Left renal cortex interstitium (tissue), 4 donors: ENCODE data around the gene THRB. TPM values are rescaled to one million over a fixed set of nuclear protein-coding genes. Genes with fewer than 3 reads are reported as not detected.

Experiments
- DNase-seq, 4 donors: peaks; one replicate each; pipeline ENCODE4 v3.0.0-alpha.2; 2013; ENCODE audit warnings: low read depth in 4 of 4, low spot score in 2 of 4, missing footprints in 1 of 4
- polyA plus RNA-seq, 4 donors: library from polyadenylated mRNA; unstranded; fragments of 120-200 nt; gene quantifications; one replicate each; pipeline ENCODE4 v1.2.1, GENCODE V29; 2013; ENCODE audit not compliant: insufficient read length in 4 of 4

The THRB gene
- 10 to 100 TPM; 20.3 to 28.7 (median 27.2) TPM for polyA plus RNA-seq

DNA sequence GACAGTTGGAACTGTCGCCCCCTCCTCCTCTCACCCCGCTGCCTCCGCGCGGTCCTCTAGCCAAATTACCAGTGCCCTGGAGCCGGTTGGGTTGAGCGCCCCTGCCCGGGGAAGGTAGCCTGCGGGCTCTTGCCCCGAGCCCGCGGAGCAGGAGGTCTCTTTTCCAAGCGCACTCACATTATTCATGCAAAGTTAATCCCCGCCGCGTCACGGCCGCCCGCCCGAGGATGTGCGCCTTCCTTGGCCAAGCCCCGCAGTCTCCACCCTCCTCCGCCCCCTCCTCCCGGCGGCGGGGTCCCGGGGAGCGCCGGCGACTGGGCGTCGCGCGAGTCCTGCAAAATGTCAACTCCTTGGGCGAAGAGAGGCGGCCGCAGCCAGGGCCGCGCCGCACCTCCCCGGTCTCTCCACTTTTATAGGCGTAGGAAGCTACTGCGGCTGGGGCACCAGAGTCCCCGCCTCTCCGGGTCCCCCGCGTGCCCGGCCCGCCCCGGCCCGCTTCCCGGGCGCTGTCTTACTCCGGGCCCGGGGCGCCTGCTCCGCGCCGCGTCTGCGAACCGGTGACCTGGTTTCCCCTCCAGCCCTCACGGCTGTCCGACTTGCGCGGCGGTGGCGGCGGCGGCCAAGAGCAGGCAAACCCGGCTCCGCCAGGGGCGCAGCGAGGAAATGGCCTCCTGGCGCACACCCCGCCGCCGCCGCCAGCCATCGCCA lies at the start of gene THRB:
Gene THRB, minus strand, starts transcription at position 233 of the 708 bp plus-strand sequence.
- peak in 1 of 4 donors; percentile 41 for DNase-seq

DNA sequence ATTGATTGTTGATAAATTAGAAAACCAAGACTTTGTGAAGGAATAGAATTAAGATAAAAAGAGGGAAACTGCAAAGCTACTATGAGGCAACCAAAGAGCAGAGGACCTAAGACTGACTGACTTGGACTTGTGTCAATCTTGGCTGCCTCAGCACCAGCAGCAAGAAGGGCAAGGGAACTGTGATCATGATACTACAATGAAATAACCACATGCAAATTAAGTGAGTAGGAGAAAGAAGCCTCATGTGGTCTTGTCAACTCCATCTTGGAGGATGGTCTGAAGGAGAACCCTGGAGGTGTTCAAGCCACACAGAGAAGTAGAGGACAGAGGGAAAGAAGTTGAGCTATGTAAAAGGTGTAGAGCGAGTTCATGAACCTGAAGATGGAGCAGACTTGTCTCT lies 47.3 kb upstream of the THRB start:
- no peak for DNase-seq

GRCh38 chr3:24540821-24541220 lies 46.2 kb upstream of the THRB start:
- DNase-seq = no peak

DNA sequence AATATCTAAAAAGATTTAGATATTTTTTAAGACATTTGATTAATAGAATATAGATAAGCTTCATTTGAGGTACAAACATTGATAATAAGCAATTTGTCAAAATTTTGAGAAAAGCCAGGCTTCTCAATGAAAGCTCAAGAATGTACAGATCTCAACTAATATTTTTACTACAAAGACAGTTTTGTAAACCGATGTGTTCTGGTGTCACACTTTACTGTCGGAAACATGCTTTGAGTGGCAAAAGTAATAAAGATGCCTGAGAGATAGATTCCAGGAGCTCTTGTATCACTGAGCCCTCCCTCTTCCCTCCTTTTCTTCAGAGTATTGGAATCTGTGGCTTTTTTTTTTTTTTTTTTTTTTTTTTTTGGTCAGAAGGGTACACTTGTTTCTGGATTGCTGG lies 45.0 kb upstream of the THRB start:
- no peak for DNase-seq

DNA sequence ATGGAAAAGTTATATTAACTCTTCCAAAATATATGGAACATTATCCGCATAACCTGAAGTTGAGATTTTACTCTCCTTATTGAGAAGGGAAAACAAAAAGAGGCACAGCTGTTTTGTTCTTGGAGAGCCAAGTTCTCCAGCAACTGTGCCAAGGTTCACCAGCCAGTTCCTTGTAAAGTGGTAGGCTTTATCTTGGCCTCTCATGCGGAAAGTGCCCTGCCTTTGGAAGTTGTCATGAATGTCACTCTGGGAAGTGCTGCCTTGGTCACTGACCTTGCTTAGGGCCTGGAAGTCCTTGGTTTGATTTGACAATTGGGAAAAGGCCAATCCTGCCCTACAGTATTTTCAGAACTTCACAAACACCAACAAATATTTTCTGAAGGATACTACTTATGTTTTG lies 44.2 kb upstream of the THRB start:
- no peak for DNase-seq

DNA sequence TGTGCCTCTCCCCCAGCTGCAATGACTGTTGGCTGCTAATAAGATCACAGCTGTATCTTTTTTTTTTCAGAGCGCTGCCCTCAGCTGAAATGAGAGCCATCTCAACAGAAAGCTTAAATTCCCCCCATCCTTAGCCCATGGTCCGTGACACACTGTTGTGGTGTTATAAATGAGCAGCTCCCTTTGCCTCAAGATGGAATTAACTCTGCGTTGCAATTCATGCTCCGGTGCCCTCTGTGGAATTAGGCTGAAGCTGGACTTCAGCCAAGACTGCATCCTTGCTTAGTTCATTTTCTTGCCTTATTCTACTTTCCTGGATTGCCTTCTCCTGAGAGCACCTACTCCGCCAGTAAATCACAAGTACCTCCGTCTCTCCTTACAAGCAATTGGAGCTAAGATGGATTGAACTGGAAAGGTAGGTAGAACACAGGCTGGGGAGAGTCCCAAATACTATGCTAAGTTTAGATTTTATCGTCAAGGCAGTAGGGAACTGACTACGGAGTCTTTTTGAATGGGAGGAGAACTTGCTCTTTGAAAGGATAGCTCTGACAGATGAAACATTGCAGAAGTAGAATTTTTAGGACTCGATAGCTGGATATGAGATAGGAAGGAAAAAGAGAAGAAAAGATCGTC lies 39.0 kb upstream of the THRB start:
- DNase-seq = peak in 3 of 4 donors; percentile 13 to 44 (median 28)

DNA sequence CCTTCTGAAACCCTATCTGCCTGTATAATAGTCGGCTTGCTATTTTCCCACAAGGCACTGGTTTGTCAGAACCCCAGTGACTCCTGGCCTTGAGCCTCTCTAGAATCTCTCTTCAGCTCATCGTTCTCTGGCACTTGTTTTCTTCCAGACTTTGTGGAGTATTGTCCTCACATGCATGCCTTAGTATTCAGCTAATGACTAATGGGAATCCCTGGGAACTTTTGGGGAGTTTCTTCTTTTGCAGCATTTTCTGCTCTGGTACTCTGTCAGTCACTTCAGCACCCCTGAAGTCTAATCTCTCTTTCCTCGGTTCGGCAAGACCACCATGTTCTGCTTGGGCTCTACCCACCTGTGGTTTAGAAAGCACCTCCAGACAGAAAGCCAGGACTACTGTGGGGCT lies 35.8 kb upstream of the THRB start:
- no peak for DNase-seq

GRCh38 chr3:24529210-24529609 lies 34.6 kb upstream of the THRB start:
- no peak for DNase-seq

GRCh38 chr3:24526640-24527212 lies 32.1 kb upstream of the THRB start:
- no peak for DNase-seq

DNA sequence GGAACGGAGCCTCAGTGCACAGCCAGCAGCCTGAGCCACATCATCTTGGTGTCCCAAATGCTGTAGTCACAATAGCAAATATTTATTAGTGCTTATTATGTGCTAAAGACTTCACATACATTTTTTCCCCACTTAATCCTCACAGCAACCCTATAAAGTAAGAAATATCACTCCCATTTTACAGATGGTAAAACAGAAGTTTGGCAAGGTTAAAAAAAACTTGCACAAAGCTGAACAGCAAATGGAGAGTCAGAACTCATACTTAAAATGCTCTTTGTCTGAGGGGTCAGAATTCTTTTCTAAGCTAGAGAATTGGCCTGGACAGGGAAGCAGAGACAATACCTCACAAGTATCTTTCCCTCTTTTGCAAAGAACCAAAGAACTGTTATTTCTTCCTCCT lies 30.9 kb upstream of the THRB start:
- DNase-seq = no peak

- no peak for DNase-seq
Observed at GRCh38 chr3:24525022-24525421, 30.4 kb upstream of the THRB start.

GRCh38 chr3:24523988-24524727 lies 29.5 kb upstream of the THRB start:
- no peak for DNase-seq

DNA sequence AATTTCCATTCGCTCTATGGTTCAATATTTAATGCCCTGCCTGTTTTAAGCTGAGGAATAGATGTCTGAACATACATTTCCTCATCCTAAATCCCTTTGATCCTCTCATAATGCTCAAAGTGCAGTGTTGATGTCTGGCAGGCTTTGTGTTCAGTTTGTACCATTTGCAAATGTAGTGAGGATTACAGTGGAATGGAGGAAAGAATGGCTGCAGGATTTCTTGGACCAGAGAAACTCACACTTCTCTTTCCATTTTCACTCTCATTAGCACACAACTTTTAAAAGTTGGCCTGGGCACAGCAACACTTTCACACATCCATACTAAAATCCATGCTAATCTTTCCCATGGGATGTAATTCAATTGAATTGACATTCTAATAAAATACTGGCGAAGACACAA lies 28.6 kb upstream of the THRB start:
- DNase-seq = no peak

- peak in 1 of 4 donors; percentile 19 for DNase-seq
Observed at GRCh38 chr3:24522146-24522579, 27.5 kb upstream of the THRB start.

GRCh38 chr3:24521420-24522145 lies 26.9 kb upstream of the THRB start:
- DNase-seq = peak in 2 of 4 donors; percentile 33 to 38

- no peak for DNase-seq
Observed at GRCh38 chr3:24520976-24521419, 26.3 kb upstream of the THRB start.

DNA sequence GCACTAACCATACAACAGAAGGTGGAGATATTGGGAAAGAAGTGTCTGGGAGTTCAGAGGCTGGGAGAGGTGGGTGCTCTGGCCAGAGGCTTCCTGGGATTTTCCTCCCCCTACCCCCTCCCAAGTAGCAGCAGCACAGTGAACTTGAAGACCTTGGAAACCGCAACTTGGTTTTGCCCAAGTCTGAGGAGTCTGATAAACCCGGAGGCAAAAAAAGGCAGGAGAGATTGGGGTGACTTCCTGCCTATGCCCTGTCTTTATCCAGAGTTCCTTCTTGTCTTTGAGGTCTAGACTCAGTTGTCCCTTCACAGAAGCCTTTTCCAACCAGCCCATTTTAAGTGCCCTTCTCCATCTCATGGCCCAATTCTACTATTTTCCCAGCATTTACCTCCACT lies 25.4 kb upstream of the THRB start:
- no peak for DNase-seq

GRCh38 chr3:24519368-24520100 lies 24.9 kb upstream of the THRB start:
- peak in 1 of 4 donors; percentile 47 for DNase-seq

GRCh38 chr3:24518990-24519367 lies 24.3 kb upstream of the THRB start:
- no peak for DNase-seq

- no peak for DNase-seq
Observed at GRCh38 chr3:24514119-24514518, 19.5 kb upstream of the THRB start.
